CMK (cell line): ENCODE results near the gene TPSG1.
"Not testable (repeated sequence)": the region's sequence is repeated elsewhere in the genome, so short reads cannot be mapped to it uniquely, and the experiment has no call there.

Experiments used
- DNase-seq: peaks from one replicate; pipeline ENCODE4 v3.0.0-alpha.2; 2010; ENCODE audit warnings: low read depth

The TPSG1 gene

DNA sequence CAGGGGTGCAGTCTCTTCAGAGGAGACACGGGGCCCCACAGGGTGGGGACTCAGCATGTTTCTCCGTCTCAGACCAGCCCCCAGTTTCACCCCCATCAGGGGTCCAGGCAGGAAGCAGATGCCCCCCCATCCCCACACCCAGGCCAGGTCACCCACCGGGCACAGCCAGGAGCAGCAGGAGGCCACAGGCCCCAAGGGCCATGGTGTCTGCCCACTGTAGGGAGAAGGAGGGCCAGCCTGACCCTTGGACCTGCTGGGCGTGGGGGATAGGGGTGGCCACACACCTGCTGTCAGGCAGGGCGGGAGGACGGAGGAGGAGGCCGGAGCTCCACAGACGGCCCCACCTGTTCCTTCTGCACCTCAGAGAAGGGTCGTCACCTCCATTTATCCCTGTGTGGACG lies at the start of gene TPSG1:
TPSG1 (minus strand) TSS at position 218 of the 401 bp plus-strand sequence; CDS start at position 202, 16 bp downstream.
- no peak for DNase-seq

GRCh38 chr16:1274767-1275166 lies 49.7 kb upstream of the TPSG1 start:
- no peak for DNase-seq

DNA sequence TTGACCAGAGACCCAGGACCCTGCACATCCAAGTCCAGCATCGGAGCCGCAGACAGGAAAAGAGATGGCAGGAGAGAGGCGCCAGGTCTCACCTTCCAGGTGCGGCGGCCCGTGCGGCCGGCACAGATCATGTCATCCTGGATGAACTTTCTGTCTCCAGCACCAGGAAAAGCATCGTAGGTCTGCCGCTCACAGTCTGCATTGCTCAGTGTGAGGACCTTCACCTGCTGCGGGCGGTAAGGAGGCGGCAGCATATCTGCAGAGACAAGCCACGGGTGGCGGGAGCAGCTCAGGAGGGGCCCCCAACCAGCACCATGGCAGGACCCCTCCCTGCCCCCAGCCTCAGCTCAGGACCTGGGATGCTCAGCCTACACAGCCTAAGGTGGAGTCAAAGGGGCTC lies 48.7 kb upstream of the TPSG1 start:
- DNase-seq: no peak

GRCh38 chr16:1272453-1273198 lies 47.6 kb upstream of the TPSG1 start:
- no peak for DNase-seq

DNA sequence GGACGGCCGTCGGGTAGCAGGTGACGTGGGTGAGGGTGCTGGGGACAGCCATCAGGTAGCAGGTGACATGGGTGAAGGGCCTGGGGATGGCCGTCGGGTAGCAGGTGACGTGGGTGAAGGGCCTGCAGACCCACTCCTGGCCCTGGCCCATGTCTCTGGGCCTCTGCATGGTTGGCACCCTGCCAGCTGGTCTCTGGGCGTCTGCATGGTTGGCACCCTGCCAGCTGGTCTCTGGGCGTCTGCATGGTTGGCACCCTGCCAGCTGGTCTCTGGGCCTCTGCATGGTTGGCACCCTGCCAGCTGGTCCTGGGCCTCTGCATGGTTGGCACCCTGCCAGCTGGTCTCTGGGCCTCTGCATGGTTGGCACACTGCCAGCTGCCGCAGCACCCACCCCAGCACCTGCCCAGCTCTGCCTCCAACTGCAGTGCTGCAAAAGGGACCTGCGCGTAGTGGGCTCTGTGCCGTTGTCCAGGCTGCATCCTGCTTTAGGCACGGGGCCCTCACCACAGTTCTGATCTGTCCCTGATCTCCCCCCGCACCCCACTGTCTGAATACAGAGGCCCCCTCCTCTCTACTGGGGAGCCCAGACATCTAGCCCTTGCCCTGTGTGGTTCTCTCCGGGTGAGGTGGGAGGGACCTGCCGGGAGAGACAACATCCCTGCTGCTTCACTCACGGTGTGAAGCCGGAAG lies 46.8 kb upstream of the TPSG1 start:
- DNase-seq: not testable (repeated sequence)

DNA sequence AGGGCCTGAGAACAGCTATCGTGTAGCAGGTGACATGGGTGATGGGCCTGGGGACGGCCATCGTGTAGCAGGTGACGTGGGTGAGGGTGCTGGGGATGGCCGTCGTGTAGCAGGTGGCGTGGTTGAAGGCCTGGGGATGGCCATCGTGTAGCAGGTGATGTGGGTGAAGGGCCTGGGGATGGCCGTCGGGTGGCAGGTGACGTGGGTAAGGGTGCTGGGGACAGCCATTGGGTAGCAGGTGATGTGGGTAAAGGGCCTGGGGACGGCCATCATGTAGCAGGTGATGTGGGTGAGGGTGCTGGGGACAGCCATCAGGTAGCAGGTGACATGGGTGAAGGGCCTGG lies 46.3 kb upstream of the TPSG1 start:
- no peak for DNase-seq

DNA sequence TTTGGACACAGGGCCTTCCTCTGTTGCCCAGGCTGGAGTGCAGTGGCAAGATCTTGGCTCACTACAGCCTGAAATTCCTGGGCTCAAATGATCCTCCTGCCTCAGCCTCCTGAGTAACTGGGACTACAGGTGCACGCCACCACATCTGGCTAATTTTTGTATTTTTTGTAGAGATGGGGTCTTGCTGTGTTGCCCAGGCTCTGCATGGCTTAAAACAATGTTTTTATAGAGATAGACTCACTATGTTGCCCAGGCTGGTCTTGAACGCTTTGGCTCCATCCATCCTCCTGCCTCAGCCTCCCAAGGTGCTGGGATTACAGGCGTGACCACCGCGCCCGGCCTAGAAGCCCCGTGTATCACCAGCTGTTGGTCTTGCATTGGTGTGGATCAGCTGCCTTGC lies 44.4 kb upstream of the TPSG1 start:
- DNase-seq: not testable (repeated sequence)

- DNase-seq: no peak
Measured at GRCh38 chr16:1265826-1266225, 40.8 kb upstream of the TPSG1 start.

DNA sequence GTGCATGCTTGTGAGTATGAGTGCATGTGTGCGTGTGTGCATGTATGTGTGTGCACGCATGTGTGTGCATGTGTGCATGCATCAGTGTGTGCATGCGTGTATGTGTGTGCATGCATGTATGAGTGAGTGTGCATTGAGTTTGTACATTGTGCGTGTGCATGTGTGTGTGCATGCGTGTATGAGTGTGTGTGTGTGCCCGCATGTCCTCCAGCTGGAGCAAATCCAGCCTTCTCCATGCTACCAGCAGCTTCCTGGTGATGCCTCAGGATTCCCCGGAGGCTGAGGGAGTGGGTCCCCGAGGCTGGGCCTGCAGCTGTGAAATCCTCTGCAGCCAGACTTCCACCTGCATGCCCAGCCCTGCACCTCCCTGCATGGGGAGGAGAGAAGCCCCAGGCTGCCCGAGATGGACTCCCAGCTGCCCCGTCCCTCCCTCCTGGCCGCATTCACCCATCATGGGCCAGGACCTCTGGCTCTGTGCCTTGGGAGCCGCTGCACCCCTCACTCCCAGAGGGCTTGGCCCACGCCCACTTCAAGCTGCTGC lies 40.1 kb upstream of the TPSG1 start:
- DNase-seq: no peak

- DNase-seq: no peak
Measured at GRCh38 chr16:1264345-1265089, 39.4 kb upstream of the TPSG1 start.

DNA sequence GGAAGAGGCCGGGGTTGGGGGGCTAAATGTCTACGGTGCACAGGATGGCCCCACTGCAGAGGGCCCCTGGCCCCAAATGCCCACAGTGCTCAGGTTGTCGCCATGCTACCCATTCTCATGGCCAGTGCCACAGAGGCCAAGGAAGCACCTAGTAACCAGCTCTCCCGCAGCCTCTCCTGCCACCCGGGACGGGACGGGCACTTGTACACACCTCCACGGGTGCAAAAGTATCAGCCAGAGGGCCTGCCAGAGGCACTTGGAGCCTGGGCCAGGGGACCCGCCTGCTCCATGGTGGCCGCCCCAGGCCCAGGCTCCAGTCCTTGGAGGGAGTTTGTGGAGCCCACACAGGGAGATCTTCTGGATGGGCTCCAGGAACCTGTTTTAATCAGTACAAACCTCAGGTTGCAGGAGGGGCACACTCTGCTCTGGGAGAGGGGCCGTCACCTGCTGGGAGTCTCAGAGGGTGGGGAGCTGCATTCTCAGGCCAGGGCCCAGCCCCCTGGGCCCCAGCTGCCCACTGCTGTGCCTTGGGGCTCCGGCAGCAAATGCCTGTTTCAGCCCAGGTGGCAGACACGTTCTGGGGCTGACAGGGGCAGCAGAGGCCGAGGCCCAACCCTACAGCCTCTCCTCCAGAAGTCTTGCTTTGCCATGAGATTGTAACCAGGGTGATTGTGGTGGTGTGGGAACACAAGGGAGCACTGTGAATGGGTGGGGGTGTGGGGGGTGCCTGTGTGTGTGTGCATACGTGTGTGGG lies 38.7 kb upstream of the TPSG1 start:
- no peak for DNase-seq

- DNase-seq: no peak
Measured at GRCh38 chr16:1262846-1263221, 37.8 kb upstream of the TPSG1 start.

GRCh38 chr16:1262210-1262845 lies 37.3 kb upstream of the TPSG1 start:
- DNase-seq: no peak

DNA sequence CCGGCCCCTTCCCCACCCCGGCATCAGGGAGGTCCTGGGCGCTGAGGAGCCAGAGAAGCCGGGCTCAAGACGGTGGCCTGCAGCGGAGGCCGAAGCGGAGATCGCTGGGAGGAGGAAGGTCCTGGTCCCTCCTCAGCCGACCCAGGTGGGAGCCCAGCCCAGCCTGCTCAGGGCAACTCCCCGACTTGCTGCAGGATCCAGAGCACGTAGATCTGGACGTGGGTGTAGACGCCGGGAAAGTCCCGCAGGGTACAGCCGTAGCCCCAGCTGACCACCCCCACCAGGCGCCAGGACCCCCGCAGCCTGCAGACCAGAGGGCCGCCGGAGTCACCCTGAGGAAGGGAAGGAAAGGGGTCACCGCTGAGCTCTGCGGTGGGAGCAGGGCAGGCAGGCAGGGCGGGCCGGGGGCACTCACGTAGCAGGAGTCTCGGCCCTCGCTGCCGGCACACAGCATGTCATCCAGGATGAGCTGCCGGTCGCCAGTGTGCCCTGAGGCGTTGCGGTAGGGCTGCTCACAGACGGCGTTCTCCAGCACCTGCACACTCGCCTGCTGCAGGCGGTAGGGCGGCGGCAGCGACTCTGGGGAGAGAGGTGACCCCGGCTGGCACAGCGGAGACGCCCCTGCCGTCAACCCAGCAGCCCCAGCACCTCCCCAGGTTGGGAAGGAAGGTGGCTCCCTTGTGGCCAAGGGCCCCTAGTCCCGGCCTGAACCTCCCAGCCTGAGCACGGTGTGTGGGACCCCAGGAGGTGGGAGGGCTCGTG lies 36.2 kb upstream of the TPSG1 start:
- no peak for DNase-seq

GRCh38 chr16:1260101-1260680 lies 35.1 kb upstream of the TPSG1 start:
- DNase-seq: no peak

- no peak for DNase-seq
Measured at GRCh38 chr16:1259760-1260068, 34.6 kb upstream of the TPSG1 start.

- DNase-seq: no peak
Measured at GRCh38 chr16:1258906-1259759, 34.1 kb upstream of the TPSG1 start.

DNA sequence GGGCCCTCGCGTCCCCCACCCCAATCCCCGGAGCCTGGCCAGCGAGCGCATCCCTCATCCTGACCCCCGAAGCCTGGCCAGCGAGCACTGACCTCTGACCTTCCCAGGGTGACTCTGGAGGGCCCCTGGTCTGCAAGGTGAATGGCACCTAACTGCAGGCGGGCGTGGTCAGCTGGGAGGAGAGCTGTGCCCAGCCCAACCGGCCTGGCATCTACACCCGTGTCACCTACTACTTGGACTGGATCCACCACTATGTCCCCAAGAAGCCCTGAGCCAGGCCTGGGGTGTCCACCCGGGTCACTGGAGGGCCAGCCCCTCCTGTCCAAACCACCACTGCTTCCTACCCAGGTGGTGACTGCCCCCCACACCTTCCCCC lies 33.1 kb upstream of the TPSG1 start:
- no peak for DNase-seq

DNA sequence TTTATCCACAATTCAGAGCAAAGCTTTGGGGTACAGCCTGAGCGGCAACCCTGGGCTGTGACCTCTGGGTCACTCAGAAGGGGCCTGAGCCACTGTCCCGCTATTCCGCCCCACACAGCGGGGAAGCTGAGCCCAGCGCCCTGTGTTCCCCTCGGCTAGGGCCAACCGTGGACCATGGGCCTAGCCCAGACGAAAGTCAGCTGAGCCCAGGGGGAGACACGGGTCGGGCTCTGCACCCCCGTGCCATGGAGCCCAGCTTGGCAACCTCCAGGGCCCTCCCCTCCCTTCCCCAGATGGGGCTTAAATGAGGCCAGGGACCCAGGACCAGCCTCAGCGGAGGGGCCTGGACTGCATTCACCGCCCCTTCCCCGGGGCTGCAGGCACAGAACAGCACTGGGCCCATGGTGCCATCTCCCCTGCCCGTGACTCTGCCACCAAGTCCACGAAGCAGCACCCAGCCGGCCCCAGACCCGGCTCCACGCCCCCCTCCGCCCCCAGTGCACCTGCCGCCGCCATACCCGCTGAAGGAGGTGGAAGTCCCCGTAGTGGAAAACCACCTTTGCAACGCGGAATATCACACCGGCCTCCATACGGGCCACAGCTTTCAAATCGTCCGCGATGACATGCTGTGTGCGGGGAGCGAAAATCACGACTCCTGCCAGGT lies 32.6 kb upstream of the TPSG1 start:
- no peak for DNase-seq
